HG03457 (cell line): ENCODE data around the gene BAD.

Source experiments
- ATAC-seq: cut with Tn5 transposase; IDR thresholded peaks from one replicate; pipeline ENCODE4 v1.9.1; 2021; ENCODE audit warnings: moderate number of reproducible peaks; ENCODE audit not compliant: unreplicated experiment

The BAD gene

DNA sequence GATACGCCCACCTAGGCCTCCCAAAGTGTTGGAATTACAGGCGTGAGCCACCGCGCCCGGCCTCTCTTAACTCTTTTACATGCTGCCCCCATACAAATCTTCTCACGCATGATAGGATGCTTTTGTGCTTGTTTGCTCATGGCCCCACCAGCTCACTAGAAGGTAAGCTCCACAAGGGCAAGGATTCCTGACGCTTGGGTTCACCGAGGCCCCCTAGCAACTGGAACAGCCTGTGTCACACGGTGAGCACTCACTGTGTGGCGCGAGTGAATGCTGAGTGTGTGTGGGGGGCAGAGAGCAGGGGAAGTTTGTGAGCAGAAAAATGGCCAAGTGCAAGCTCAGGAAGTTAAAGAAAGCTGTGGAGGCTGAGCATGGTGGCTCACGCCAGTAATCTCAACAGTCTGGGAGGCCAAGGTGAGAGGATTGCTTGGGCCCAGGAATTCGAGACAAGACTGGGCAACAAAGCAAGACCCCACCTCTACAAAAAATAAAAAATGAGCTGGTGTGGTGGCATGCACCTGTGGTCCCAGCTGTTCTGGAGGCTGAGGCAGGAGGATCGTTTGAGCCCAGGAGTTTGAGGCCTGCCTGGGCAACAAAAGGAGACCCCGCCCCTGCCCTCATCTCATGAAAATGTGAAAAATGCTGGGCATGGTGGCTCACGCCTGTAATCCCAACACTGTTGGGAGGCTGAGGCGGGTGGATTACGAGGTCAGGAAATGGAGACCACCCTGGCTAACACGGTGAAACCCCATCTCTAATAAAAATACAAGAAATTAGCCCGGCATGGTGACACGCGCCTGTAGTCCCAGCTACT lies 2.3 kb downstream of the BAD start:
- no peak for ATAC-seq

DNA sequence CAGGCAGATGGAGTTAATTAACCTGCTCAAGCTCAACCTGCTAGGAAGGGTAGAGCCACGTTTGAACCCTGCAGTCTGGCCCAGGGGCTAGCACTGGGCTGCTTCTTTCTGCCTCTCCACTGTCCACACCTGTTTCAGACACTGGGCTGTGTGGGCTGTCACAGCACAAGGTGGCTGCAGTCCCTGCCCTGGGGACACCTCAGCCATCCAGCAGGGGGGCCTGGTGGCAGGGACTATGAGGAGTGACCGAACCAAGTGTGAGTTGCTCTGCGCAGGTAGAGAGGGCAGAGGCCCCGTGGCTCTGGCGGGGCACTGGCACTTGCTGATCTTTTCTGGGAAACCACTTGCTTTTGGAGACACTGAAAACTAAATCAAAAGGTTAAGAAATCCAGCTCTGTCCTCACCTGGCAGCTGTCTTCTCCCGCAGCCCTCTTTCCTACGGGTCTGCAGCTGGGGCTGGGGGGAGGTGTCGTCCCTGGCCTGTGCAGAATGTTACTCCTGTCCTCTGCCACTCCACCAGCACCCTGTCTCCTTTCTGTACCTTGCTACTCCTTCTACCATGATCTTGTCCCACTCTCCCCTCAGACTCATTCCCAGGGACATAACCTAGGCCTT lies 5.8 kb downstream of the BAD start:
- no peak for ATAC-seq

DNA sequence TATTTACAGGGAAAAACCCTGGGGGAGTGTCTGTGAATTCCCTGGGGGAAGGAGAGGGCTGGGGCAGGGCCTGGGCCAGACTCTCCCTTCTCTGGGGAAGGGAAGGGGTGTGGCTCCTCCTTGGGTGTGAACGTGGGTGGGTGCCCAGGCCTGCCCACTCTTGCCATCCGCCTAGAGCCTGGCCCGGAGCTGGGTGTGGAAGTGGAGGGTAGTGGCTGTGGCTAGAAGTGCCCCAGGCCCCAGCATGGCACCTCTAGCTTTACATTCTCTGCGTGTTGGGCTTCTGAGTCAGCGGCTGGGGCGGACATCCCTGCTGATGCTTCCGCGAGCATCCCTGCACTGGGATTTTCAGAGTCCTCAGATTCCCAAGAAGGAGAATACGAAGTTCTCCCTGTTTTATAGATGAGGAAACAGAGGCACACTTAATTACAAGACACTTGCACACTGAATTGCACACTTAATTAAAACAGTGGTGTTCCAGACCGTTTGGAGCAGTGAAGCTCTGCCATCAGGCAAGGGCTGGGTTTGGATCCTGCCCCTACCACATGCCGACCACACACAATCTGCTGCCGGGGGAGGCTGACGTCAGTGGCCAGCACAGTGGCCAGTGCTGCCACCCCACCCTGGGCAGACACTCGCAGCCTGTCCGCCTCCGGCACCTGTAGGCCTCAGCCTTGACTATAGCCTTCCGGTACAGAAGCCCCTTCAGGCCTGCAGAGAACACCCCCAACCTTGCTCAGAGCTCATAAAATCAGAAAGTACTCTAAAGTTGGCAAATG lies 7.6 kb downstream of the BAD start:
- no peak for ATAC-seq

DNA sequence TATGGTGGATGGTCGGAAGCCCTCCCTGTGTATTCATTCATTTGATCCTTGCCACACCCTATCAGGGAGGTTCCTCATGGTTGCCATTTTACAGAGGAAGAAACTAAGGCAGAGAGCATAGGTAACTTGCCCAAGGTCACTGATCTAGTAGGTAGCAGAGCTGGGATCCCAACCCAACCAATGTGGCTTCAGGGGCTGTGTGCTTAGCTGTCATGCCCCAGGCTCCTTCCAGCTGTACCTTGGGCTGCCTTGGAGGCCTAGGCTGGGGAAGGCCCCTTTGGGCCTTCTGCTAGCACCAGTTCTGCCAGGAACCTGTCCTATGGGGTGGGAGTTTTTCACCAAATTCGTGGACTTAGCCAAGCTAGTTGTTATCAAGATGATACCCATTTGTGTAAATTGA lies 8.6 kb downstream of the BAD start:
- no peak for ATAC-seq

DNA sequence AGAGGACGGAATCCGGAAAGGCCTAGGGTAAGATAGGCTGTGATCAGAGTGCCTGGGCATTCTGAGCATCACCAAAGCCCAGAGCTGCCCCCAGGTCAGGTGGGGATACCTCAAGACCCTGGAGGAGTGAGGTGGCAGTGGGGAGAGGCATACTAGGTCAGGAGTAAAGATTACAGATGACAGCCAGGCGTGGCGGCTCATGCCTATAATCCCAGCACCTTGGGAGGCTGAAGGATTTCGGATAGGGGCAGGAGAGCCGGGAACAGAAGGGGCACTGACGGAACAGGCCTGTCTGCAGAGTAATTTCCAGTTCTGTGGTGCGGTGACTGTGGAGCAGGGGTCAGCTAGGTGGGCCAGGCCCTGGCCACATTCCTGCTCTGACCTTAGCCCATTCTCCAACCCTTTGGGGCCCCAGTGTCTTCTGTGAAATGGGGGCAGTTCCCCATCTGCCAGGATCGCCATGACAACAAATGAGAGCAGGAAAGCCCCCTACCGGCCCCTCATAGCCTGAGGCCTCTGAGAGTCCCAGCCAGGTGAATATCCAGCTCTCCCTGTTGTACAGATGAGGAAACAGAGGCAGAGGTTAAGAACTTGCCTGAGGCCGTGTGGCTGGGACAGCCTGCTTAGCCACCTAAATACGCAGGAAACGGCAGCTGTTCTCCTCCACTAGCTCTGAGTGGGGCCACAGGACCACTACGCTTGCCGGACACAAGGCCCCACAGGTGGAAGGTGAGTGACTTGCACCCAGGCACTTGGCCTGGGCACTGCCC lies 9.2 kb downstream of the BAD start:
- no peak for ATAC-seq

DNA sequence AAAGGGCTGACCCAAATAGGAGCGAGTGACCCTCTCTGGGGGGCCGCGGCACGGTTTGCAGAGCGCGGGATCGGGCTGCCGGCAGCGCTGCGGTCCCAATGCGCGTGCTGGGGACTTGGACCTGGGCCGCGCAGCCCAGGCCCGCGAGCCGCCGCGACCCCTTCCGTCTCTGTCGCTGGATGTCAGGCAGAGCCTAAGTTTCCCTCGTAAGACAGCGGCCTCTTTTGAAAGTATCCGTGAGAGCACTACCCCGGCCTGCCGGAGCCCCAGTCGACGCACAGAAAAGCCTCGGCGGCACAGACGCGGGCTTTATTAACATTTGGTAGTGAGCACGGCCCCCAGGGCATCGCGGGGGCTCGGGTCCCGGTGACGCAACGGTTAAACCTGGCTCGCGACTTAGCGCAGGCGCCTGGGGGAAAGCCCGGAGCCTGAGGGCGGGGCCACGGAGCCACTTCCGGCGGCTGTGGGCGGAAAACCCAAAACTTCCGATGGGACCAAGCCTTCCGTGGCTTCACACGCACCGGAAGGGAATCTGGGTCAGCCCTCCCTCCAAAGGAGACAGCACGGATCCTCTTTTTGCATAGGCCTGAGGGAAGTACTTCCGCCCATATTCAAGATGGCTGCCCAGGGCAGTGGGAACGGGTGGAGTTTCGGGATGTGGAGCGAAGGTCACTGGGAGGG lies 14.8 kb downstream of the BAD start:
- ATAC-seq = peak; percentile 45

DNA sequence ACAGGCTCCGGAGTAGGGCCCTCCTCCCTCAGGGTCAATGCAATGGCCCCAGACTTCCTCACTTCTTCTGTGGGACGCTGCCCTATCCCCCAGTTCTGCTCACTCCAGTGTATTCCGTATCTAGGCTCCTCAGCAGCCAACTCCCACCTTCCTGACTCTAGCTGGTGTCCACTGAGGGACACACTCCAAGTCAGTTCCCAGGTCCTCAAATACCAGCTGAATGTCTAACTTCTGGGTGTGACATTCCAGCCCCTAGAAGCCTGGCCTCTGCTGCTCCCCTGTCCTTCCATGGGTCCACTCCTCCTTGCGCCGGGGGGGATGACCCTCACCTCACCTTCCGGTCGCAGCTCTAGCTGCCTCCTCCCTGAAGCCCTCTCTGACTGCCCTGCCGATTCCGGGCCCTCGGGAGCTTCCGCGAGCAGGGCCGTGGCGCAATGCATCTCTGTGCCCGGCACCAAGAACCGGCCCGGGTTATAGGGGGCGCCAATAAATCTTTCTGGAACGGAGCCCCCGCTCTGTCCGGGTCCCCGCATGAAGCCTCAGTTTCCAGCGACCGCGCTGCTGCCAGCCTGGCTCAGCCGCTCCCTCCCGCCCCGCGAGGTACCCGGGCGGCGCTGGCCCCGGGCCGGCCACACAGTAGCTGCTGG lies 15.4 kb downstream of the BAD start:
- peak; percentile 7 for ATAC-seq

DNA sequence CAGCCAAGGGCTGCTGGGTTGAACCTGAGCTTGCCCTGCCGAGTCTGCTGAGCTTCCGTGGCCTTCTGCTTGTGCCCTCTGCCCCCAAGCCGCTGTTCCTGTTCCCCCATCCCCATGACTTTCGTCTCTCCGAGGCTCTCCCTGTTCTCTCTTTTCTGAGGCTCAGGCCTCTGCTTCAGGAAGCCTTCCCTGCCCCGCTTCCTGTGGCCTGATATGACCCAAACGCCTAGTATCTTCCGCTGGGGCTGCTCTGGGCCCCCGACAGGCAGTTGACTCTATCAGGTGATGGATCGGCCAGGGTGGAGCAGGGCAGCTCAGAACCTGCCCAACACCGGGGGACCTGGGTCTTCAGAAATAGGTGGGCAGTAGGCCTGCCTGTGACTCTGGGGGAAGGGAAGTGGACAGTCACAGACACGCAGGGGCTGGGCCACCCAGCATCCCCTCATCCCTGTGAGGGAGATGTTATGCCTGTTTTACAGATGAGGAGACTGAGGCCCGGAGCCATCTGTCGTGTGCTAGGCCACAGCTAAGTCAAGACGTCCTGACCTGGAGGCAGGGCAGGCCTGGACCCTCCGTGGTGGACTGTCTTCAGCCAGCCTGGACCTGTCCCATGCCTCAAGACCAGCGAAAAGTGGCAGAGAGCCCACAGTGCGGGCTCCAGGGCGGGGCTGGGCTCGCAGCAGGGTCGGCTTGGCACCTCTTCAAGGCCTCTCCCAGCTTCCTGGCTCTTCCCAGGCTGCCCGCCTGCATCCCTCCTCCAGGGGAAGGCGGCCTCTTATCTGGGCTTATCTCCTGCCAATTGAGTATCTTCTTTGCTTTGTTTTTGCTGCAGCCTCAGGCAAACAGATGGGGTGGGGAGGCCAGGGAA lies 16.2 kb downstream of the BAD start:
- ATAC-seq = no peak

DNA sequence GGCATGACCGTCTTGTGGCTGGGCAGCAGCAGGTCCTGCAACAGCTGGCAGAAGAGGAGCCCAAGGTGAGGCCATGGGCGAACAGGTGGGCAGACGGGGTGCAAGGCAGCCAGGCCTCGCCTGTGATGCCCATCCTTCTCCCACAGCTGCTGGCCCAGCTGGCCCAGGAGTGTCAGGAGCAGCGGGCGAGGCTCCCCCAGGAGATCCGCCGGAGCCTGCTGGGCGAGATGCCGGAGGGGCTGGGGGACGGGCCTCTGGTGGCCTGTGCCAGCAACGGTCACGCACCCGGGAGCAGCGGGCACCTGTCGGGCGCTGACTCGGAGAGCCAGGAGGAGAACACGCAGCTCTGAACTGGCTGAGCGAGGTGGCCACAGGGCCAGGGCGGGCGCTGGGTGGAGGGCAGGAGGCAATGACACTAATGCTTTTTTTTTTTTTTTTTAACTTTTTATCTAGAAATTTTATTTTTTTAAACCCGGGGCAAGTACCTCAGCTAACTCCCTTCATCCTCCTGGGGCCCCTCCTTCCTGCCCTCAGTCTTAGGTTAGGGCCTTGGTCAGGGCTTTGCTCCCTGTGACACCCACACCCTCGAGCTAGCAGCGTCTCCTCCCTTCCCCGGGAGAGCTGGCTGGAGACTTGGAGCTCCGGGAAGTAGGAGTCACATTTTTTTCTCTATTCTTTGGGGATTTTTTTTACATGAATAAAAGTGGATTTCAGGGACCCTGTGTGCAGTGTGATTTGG lies 17.1 kb downstream of the BAD start:
- no peak for ATAC-seq

DNA sequence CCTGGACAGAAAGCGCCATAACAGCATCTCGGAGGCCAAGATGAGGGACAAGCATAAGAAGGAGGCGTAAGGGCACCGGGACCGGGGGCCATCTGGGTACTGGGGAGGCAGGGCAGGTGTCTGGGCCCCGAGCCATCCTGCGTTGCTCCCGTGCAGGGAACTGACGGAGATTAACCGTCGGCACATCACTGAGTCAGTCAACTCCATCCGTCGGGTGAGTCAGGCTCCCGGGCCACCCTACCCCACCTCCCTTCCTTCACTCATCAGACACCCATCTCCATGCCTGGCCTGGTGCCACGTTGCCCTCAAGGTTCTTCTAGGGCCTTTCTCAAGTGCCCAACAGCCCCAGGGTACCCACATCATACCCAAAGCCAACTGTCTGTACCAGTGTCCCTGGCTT lies 18.1 kb downstream of the BAD start:
- no peak for ATAC-seq

DNA sequence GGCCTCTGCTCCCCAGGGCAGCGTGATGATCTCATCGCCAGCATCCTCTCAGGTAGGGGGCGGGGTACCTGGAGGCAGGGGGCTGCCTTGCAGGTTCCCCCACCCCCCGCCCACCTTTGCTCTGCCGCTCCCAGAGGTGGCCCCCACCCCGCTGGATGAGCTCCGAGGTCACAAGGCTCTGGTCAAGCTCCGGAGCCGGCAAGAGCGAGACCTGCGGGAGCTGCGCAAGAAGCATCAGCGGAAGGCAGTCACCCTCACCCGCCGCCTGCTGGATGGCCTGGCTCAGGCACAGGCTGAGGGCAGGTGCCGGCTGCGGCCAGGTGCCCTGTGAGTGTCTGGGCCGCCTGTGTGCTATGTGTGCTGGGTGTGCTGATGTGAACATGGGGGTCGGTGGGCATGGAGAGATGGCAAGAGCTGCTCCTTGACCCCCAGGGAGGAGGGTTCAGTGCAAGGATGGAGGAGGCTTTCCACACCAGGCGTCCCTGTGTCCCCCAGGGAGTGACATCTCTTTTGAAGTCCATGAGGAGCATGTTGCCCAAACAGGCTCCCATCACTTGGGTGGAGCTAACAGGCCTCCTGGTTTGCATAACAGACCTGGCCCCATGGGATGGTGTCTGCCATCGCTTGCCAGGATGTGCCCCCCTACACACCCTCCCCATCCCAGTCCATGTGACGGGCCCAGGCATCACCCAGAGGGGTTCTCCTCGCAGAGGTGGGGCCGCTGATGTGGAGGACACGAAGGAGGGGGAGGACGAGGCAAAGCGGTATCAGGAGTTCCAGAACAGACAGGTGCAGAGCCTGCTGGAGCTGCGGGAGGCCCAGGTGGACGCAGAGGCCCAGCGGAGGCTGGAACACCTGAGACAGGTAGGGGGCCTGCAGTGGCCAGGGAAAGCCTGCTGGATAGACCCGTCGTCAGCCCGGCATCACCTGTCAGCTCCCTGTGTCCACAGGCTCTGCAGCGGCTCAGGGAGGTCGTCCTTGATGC lies 19.0 kb downstream of the BAD start:
- ATAC-seq = no peak

DNA sequence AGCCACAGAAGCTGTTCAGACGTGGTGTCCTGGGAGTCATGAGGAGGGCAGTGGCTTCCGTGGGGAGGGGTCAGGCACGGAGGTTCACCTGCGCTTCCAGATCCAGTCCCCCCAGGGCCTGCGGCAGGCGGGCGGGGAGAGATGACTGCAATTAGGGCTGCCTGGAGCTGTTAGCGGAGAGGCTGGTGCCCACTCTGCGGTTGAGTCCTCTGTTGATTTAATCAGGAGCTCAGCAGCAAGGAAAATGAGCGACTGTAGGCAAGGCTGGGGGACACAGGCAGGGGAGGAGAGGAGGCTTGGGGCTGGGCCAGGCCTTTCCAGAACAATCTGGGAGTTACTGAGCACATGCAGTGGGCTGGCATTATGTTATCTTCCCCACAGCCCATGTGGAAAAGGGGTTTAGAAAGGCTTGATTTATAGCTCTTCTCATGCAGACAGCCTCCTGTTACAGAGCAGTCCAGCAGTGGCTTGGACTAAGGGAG lies 20.1 kb downstream of the BAD start:
- no peak for ATAC-seq

DNA sequence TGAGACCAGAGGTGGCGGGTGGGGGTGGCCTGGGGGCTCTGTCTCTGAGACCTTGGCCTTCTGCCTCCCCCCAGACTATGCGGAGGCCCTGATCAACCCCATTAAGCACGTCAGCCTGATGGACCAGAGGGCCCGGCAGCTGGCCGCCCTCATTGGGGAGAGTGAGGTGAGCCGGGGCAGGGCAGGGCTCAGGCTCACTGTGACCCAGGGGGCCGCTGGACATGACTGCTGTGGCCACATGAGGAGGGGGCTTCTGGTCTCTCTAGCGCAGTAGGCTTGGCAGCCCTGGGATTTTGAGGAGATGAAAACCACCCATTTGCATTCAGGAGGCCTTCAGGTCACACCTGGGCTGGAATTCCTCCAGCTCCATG lies 20.5 kb downstream of the BAD start:
- ATAC-seq = no peak

DNA sequence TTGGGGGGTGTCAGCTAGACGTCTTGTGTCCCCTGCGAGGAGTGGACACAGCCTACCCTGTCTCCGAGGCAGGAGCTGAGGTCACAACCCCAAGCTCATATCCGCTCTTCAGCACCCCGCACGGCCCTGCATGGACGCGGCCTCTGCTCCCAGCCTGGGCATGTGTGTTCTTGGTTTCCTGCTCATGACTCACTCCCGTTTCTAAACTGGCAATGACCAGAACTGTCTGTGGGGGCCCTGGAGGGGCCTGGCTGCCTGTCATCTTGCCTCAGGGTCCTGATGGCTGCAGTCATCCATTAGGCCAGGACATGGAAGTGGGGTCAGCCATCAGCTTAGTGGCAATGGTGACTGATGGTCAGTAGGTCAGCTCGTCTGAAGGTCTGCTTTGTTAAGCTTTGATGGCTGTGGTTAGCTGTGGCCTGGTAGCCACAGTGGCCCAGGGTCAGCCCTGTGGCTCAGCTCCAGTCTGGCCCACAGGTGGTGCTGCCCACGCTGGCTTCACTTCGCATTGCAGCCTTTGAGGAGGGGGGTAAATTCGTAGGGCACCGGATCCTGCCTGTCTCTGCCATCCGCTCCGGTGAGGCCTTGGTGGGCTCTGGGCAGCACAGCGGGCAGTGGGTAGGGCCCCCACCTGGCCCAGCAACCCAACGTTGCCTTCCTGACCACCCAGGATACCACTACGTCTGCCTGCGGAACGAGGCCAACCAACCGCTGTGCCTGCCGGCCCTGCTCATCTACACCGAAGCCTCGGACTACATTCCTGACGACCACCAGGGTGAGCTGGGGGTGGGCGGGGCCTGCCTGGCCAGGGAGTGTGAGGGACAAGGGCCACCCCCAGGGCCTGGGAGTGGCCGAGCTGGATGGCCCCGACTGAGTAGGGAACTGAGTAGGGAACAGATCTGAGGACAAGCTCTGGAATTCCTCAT lies 21.2 kb downstream of the BAD start:
- ATAC-seq = no peak

DNA sequence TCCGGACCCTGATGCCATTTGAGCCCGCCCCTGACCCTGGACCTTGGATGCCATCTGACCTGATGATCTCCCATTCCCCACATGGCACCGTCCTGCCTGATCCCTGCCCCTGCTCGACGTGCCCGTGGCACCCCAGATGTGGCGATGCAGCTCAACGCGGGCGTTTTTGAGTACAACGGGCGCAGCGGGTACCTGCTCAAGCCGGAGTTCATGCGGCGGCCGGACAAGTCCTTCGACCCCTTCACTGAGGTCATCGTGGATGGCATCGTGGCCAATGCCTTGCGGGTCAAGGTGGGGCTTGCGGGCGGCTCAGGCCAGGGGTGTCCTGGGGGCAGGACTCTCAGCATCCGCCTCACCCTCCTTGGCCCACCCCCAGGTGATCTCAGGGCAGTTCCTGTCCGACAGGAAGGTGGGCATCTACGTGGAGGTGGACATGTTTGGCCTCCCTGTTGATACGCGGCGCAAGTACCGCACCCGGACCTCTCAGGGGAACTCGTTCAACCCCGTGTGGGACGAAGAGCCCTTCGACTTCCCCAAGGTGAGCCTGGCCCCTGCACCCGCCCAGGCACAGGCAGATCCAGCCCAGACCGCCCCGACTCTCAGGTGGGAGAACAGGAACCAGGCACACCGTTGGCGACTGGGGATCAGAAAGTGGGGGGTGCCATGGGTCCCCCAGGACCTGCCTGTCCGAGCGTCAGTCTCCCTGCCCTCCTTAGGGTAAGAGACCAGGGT lies 22.0 kb downstream of the BAD start:
- no peak for ATAC-seq
